Activated T-helper 9 cell treated with anti-CD3 and anti-CD28 coated beads, Interleukin-2, amount 50 U/mL, for 16 hours (primary cell): ENCODE results near the gene ELFN1.

Source experiments
- DNase-seq: peaks from one replicate; pipeline ENCODE4 v3.0.0-alpha.2; 2020; ENCODE audit warnings: low read depth

Gene ELFN1

GRCh38 chr7:1669954-1670893 lies at the start of gene ELFN1:
TSS of gene ELFN1 (plus strand) at chr7:1670277. CDS start at chr7:1744597, 74,320 bp downstream.
- DNase-seq: no peak

GRCh38 chr7:1620835-1621234 lies 49.2 kb upstream of the ELFN1 start:
- DNase-seq: no peak

GRCh38 chr7:1621718-1622117 lies 48.4 kb upstream of the ELFN1 start:
- DNase-seq: no peak

- DNase-seq: no peak
These were observed 47.6 kb upstream of the ELFN1 start for GRCh38 chr7:1622441-1622840.

GRCh38 chr7:1623810-1624209 lies 46.3 kb upstream of the ELFN1 start:
- no peak for DNase-seq

- no peak for DNase-seq
These were observed 44.8 kb upstream of the ELFN1 start for GRCh38 chr7:1624999-1625927.

- no peak for DNase-seq
These were observed 43.3 kb upstream of the ELFN1 start for GRCh38 chr7:1626769-1627168.

- DNase-seq: no peak
These were observed 39.3 kb upstream of the ELFN1 start for GRCh38 chr7:1630700-1631336.

- no peak for DNase-seq
These were observed 38.4 kb upstream of the ELFN1 start for GRCh38 chr7:1631678-1632077.

- DNase-seq: no peak
These were observed 37.6 kb upstream of the ELFN1 start for GRCh38 chr7:1632506-1632905.

GRCh38 chr7:1632916-1633785 lies 36.9 kb upstream of the ELFN1 start:
- DNase-seq: no peak

GRCh38 chr7:1635401-1635800 lies 34.7 kb upstream of the ELFN1 start:
- DNase-seq: no peak

GRCh38 chr7:1637155-1637554 lies 32.9 kb upstream of the ELFN1 start:
- DNase-seq: no peak

GRCh38 chr7:1638215-1638661 lies 31.8 kb upstream of the ELFN1 start:
- DNase-seq: no peak

- no peak for DNase-seq
These were observed 31.0 kb upstream of the ELFN1 start for GRCh38 chr7:1639071-1639470.

- no peak for DNase-seq
These were observed 30.4 kb upstream of the ELFN1 start for GRCh38 chr7:1639532-1640175.

- DNase-seq: no peak
These were observed 29.5 kb upstream of the ELFN1 start for GRCh38 chr7:1640376-1641172.

GRCh38 chr7:1641173-1641572 lies 28.9 kb upstream of the ELFN1 start:
- DNase-seq: no peak

- DNase-seq: no peak
These were observed 28.3 kb upstream of the ELFN1 start for GRCh38 chr7:1641661-1642260.
